Nephron progenitor cell (in vitro differentiated cells): ENCODE results near the gene TTBK2.
A peak's percentile ranks its signal among the peaks of the same experiment; 100 is the strongest.

Source experiments
- DNase-seq: peaks from one replicate; pipeline ENCODE4 v3.0.0; 2021
- H3K27ac Mint-ChIP-seq: 2 replicates; pipeline ENCODE4 v1.8.0; 2021; ENCODE audit warnings: mild to moderate bottlenecking, moderate library complexity, mixed read lengths
- H3K27me3 Mint-ChIP-seq: 2 replicates; pipeline ENCODE4 v1.8.0; 2021; ENCODE audit warnings: mild to moderate bottlenecking, low read depth, mixed read lengths; ENCODE audit not compliant: poor library complexity
- H3K36me3 Mint-ChIP-seq: 2 replicates; pipeline ENCODE4 v1.8.0; 2021; ENCODE audit warnings: low read depth, mixed read lengths
- H3K4me1 Mint-ChIP-seq: 2 replicates; pipeline ENCODE4 v1.8.0; 2021; ENCODE audit warnings: mixed read lengths
- H3K4me3 Mint-ChIP-seq: 2 replicates; pipeline ENCODE4 v1.8.0; 2021; ENCODE audit warnings: mild to moderate bottlenecking, moderate library complexity, mixed read lengths
- H3K9me3 Mint-ChIP-seq: 2 replicates; pipeline ENCODE4 v1.8.0; 2021; ENCODE audit warnings: mild to moderate bottlenecking, moderate library complexity, mixed read lengths
- TF ChIP-seq, protein P1 (sequence below): fragments of 200-600 bp; sonication (generic); IDR thresholded peaks from 2 replicates; pipeline ENCODE4 v1.5.0; 2021; ENCODE audit warnings: antibody characterized with exemption

The TTBK2 gene

GRCh38 chr15:42734076-42734672 is 186.4 kb downstream of the TTBK2 start:
- TF ChIP-seq, protein P1, sequence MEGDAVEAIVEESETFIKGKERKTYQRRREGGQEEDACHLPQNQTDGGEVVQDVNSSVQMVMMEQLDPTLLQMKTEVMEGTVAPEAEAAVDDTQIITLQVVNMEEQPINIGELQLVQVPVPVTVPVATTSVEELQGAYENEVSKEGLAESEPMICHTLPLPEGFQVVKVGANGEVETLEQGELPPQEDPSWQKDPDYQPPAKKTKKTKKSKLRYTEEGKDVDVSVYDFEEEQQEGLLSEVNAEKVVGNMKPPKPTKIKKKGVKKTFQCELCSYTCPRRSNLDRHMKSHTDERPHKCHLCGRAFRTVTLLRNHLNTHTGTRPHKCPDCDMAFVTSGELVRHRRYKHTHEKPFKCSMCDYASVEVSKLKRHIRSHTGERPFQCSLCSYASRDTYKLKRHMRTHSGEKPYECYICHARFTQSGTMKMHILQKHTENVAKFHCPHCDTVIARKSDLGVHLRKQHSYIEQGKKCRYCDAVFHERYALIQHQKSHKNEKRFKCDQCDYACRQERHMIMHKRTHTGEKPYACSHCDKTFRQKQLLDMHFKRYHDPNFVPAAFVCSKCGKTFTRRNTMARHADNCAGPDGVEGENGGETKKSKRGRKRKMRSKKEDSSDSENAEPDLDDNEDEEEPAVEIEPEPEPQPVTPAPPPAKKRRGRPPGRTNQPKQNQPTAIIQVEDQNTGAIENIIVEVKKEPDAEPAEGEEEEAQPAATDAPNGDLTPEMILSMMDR = no peak
- no peaks in the 10 kb centered on the region for H3K27me3 Mint-ChIP-seq

DNA sequence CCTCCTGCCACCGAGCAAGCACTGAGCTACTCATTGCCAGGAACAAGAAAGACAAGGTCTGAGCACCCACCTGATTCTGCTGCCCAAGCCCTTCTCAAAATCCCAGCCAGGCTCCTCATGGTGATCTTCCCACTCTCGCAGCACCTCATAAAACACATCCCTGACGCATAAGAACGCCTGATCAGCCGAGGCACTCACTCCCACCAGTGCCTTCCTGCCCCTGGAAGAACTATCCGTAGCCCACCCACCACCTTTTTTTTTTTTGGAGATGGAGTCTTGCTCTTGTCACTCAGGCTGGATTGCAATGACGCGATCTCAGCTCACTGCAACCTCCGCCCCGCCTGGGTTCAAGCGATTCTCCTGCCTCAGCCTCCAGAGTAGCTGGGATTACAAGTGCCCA is 187.6 kb downstream of the TTBK2 start:
- TF ChIP-seq, protein P1 = no peak
- Mint-ChIP-seq H3K4me1 (peaks cover 38% of the 10 kb centered on the region), H3K4me3 (no peak overlapping the region), H3K27ac (peak overlapping the region; percentile 86), H3K27me3 (no peaks in the 10 kb centered on the region), H3K9me3 (no peaks in the 10 kb centered on the region), H3K36me3 (peaks cover 57% of the 10 kb centered on the region)
- no peak for DNase-seq

More at GRCh38 chr15:42734076-42734672, 186.4 kb downstream of the TTBK2 start:
- Mint-ChIP-seq H3K4me1 (peaks cover 41% of the 10 kb centered on the region), H3K9me3 (no peaks in the 10 kb centered on the region), H3K4me3 (peak overlapping the region; percentile 70), H3K36me3 (peaks cover 51% of the 10 kb centered on the region), H3K27ac (no peak overlapping the region)
- no peak for DNase-seq

GRCh38 chr15:42732095-42732827 is 188.3 kb downstream of the TTBK2 start:
- Mint-ChIP-seq H3K36me3 (peaks cover 58% of the 10 kb centered on the region), H3K4me1 (peaks cover 34% of the 10 kb centered on the region), H3K27ac (no peak overlapping the region), H3K27me3 (no peaks in the 10 kb centered on the region), H3K9me3 (no peaks in the 10 kb centered on the region), H3K4me3 (no peak overlapping the region)
- TF ChIP-seq, protein P1 = no peak
- no peak for DNase-seq

GRCh38 chr15:42731461-42731860 is 189.1 kb downstream of the TTBK2 start:
- Mint-ChIP-seq H3K27me3 (no peaks in the 10 kb centered on the region), H3K9me3 (no peaks in the 10 kb centered on the region), H3K36me3 (peaks cover 66% of the 10 kb centered on the region), H3K27ac (no peak overlapping the region), H3K4me1 (peaks cover 33% of the 10 kb centered on the region), H3K4me3 (no peak overlapping the region)
- TF ChIP-seq, protein P1 = no peak
- no peak for DNase-seq

- H3K9me3 Mint-ChIP-seq = no peaks in the 10 kb centered on the region
- TF ChIP-seq, protein P1 = no peak
- H3K4me1 Mint-ChIP-seq = peaks cover 26% of the 10 kb centered on the region
- peaks cover 67% of the 10 kb centered on the region for H3K36me3 Mint-ChIP-seq
- H3K27me3 Mint-ChIP-seq = no peaks in the 10 kb centered on the region
- no peak for DNase-seq
- peak overlapping the region; percentile 92 for H3K27ac Mint-ChIP-seq
- no peak overlapping the region for H3K4me3 Mint-ChIP-seq
Measured at GRCh38 chr15:42730536-42730935, 190.0 kb downstream of the TTBK2 start.

DNA sequence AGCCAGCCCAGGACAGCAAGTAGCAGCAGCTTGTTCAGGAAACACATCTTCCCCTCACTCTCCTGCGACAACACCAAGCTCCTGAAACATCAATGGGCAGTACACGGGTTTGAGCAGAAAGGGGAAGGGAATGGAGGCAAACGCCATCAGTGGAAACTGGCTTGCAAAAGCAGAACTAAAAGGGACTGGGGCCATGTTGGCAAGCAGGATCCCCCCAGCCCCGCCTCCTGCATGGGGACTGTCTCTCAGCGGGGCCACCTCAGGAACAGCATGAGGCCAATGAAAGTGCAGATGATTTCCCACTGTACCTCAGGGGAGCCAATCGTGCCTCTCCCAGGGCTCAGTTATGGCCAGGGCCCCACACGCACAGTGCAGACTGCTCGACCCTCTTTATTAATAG is 190.4 kb downstream of the TTBK2 start:
- H3K4me1 Mint-ChIP-seq = peaks cover 22% of the 10 kb centered on the region
- H3K36me3 Mint-ChIP-seq = peaks cover 68% of the 10 kb centered on the region
- no peaks in the 10 kb centered on the region for H3K27me3 Mint-ChIP-seq
- no peak for DNase-seq
- H3K4me3 Mint-ChIP-seq = no peak overlapping the region
- peak overlapping the region; percentile 92 for H3K27ac Mint-ChIP-seq
- TF ChIP-seq, protein P1 = no peak
- no peaks in the 10 kb centered on the region for H3K9me3 Mint-ChIP-seq
